ENCODE data around the gene CEP112.

Gene CEP112

GRCh38 chr17:65727832-65728231, 464.1 kb downstream of the CEP112 start:
- no peak for TF ChIP-seq BACH2 (CRISPR knock-in tag; IDR thresholded peaks at IDR 0.05; ENCODE audit: borderline replicate concordance)
- ATAC-seq: no peak

- no peak for ATAC-seq
- no peak for TF ChIP-seq SNAI2 (CRISPR knock-in tag; IDR thresholded peaks at IDR 0.05)
- TF ChIP-seq, protein P1, sequence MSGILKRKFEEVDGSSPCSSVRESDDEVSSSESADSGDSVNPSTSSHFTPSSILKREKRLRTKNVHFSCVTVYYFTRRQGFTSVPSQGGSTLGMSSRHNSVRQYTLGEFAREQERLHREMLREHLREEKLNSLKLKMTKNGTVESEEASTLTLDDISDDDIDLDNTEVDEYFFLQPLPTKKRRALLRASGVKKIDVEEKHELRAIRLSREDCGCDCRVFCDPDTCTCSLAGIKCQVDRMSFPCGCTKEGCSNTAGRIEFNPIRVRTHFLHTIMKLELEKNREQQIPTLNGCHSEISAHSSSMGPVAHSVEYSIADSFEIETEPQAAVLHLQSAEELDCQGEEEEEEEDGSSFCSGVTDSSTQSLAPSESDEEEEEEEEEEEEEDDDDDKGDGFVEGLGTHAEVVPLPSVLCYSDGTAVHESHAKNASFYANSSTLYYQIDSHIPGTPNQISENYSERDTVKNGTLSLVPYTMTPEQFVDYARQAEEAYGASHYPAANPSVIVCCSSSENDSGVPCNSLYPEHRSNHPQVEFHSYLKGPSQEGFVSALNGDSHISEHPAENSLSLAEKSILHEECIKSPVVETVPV (CRISPR knock-in tag; IDR thresholded peaks at IDR 0.05): no peak
- TF ChIP-seq ISL1 (CRISPR knock-in tag; IDR thresholded peaks at IDR 0.05): no peak
- no peak for TF ChIP-seq GLIS3 (CRISPR knock-in tag; IDR thresholded peaks at IDR 0.05)
- TF ChIP-seq ZNF8 (CRISPR knock-in tag; IDR thresholded peaks at IDR 0.05): no peak
- TF ChIP-seq ZFP3 (CRISPR knock-in tag; IDR thresholded peaks at IDR 0.05): no peak
- TF ChIP-seq ZNF565 (CRISPR knock-in tag; conservative IDR thresholded peaks at IDR 0.05; ENCODE audit: low read depth): no peak
- no peak for TF ChIP-seq ZFP30 (CRISPR knock-in tag; IDR thresholded peaks at IDR 0.05)
- no peak for TF ChIP-seq TCF4 (CRISPR knock-in tag; IDR thresholded peaks at IDR 0.05; ENCODE audit: borderline replicate concordance)
- TF ChIP-seq TSHZ2 (CRISPR knock-in tag; IDR thresholded peaks at IDR 0.05): no peak
- TF ChIP-seq, protein P2, sequence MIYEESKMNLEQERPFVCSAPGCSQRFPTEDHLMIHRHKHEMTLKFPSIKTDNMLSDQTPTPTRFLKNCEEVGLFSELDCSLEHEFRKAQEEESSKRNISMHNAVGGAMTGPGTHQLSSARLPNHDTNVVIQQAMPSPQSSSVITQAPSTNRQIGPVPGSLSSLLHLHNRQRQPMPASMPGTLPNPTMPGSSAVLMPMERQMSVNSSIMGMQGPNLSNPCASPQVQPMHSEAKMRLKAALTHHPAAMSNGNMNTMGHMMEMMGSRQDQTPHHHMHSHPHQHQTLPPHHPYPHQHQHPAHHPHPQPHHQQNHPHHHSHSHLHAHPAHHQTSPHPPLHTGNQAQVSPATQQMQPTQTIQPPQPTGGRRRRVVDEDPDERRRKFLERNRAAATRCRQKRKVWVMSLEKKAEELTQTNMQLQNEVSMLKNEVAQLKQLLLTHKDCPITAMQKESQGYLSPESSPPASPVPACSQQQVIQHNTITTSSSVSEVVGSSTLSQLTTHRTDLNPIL (CRISPR knock-in tag; IDR thresholded peaks at IDR 0.05; ENCODE audit: low read depth): no peak
- no peak for TF ChIP-seq OSR1 (CRISPR knock-in tag; IDR thresholded peaks at IDR 0.05)
- TF ChIP-seq TOX (CRISPR knock-in tag; IDR thresholded peaks at IDR 0.05; ENCODE audit: borderline replicate concordance): no peak
- TF ChIP-seq BACH2 (CRISPR knock-in tag; IDR thresholded peaks at IDR 0.05; ENCODE audit: borderline replicate concordance): no peak
Observed at GRCh38 chr17:65727246-65727645, 464.7 kb downstream of the CEP112 start.

DNA sequence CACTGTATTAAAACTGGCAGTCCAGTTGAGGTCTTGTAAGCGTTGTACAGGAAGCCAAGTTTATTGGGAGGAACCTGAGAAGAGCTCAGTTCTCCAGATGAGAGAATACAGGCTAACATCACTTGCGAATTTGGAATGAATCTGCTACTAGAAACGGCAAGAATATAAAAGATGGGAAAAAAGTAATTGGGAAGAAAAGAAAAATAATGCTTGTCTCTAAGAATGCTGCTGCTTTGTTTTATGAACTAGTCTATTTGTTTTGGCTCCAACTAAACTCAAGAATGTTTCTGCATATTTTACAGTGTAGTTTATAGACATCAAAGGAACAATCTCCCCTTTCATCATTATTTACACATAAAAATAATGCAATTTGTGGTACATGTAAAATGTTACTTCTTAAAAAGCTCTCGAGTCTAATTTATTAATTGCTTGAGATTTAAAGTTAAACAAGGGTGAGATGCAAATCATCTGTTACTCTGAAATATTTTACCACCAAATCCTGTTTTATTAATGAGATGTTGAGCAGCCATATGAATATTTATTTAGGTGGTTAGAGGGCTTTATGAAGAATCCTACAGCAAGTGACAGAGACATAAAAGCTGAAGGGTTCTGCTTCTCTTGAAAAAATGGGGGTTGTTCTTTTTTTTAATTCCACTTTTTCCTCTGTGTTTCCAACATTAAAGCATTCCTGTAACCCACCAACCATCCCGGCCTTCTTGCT, 468.3 kb downstream of the CEP112 start:
- ATAC-seq: peak; percentile 71
- no peak for TF ChIP-seq TSHZ2 (CRISPR knock-in tag; IDR thresholded peaks at IDR 0.05)
- peak; percentile 43; the same call in 1 of the 2 replicates for TF ChIP-seq ISL1 (CRISPR knock-in tag; IDR thresholded peaks at IDR 0.05)
- no peak for TF ChIP-seq ZC3H10 (CRISPR knock-in tag; IDR thresholded peaks at IDR 0.05)

DNA sequence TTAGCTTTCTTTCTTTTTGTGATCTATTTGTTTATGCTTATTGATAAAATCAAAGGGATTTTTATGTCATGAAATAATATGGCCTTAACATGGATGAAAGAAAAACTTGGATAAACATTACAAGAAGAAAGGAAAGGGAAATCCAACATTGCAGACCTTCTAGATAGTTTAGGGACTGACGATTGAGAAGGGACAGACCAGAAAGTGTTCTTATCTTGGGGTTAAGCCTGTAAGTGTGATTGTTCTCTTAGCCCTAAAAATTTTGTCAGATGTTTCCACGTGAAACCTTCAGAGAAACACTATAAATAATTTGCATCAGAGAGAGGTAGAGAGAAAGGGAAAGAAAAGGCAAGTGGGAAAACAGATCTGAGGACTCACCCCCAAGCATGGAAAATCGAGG, 473.3 kb downstream of the CEP112 start:
- no peak for ATAC-seq
- no peak for TF ChIP-seq POU6F1 (CRISPR knock-in tag; IDR thresholded peaks at IDR 0.05; ENCODE audit: borderline replicate concordance, low read depth)
- no peak for TF ChIP-seq PATZ1 (CRISPR knock-in tag; IDR thresholded peaks at IDR 0.05; ENCODE audit: borderline replicate concordance)
- TF ChIP-seq ESRRG (CRISPR knock-in tag; IDR thresholded peaks at IDR 0.05): no peak
- TF ChIP-seq BACH2 (CRISPR knock-in tag; IDR thresholded peaks at IDR 0.05; ENCODE audit: borderline replicate concordance): no peak
- TF ChIP-seq ZFP3 (CRISPR knock-in tag; IDR thresholded peaks at IDR 0.05): no peak
- no peak for TF ChIP-seq SNAI2 (CRISPR knock-in tag; IDR thresholded peaks at IDR 0.05)
